Gastrocnemius medialis (tissue), 4 donors: ENCODE results near the gene LHX3. TPM values are rescaled to one million over a fixed set of nuclear protein-coding genes. Genes with fewer than 3 reads are reported as not detected.

Experiments
- ATAC-seq, 2 donors: fragments of 150-250 bp; one replicate each; pipeline ENCODE4 v1.9.1; 2016
- DNase-seq, 2 donors: peaks; one replicate each; pipeline ENCODE4 v3.0.0-alpha.2; 2019
- H3K27ac ChIP-seq, 4 donors: fragments of 200-600 bp; sonication (generic); 1 replicate in 1 of 4; 2 replicates in 3 of 4; pipeline ENCODE4 v1.5.1; 2016 to 2018; ENCODE audit warnings: mild to moderate bottlenecking in 2 of 4, moderate library complexity in 1 of 4
- H3K27me3 ChIP-seq, 3 donors: fragments of 200-600 bp; sonication (generic) in 2 of 3; 1 replicate in 1 of 3; 2 replicates in 2 of 3; pipeline versions ENCODE4 v1.5.1 to v1.6.0; 2016 to 2019; ENCODE audit warnings: mild to moderate bottlenecking in 1 of 3, moderate library complexity in 1 of 3
- H3K36me3 ChIP-seq, 2 donors: fragments of 200-600 bp; sonication (generic) in 1 of 2; one replicate each; pipeline ENCODE4 v1.5.1; 2017 to 2018
- H3K4me1 ChIP-seq, 2 donors: fragments of 200-600 bp; sonication (generic) in 1 of 2; one replicate each; pipeline ENCODE4 v1.5.1; 2016 to 2017; ENCODE audit warnings: mild to moderate bottlenecking in 2 of 2
- H3K4me3 ChIP-seq, 4 donors: fragments of 200-600 bp; sonication (generic) in 3 of 4; 1 replicate in 1 of 4; 2 replicates in 3 of 4; pipeline ENCODE4 v1.5.1; 2016 to 2019; ENCODE audit warnings: mild to moderate bottlenecking in 2 of 4
- H3K9me3 ChIP-seq, 3 donors: fragments of 200-600 bp; sonication (generic) in 2 of 3; 1 replicate in 1 of 3; 2 replicates in 2 of 3; pipeline ENCODE4 v1.5.1; 2016 to 2019
- POLR2A ChIP-seq, 2 donors: fragments of 450-650 bp; IDR thresholded peaks; one replicate each; pipeline ENCODE4 v1.6.1; 2017; ENCODE audit warnings: antibody characterized with exemption in 2 of 2, mild to moderate bottlenecking in 2 of 2, moderate library complexity in 2 of 2
- in situ Hi-C, 4 donors: fragments of 200-750 bp; cut with MboI; loops; one replicate each; pipeline versions ENCODE4 v1.15.0 to v1.8.0; 2017; ENCODE audit warnings: low sequenced_read_pairs in 4 of 4
- intact Hi-C: fragments of 100-400 bp; cut with DNase I; formaldehyde crosslinking; loops from one replicate; pipeline ENCODE4 v1.15.1; 2023; ENCODE audit warnings: low total_unique reads
- total RNA-seq, 4 donors: library from RNA; depleted of rRNA; stranded (reverse); fragments of >200 nt; gene quantifications; one replicate each; pipeline versions ENCODE4 v1.1.0 to v1.2.3, GENCODE V29; 2016
- TF ChIP-seq, protein P1 (sequence below), 5 experiments: fragments of 450-650 bp in 3 of 5; fragments of 200-600 bp in 2 of 5; sonication (generic) in 2 of 5; IDR thresholded peaks in 4 of 5; conservative IDR thresholded peaks in 1 of 5; 1 replicate in 4 of 5; 2 replicates in 1 of 5; pipeline ENCODE4 v1.5.1; 2016 to 2019; ENCODE audit warnings: antibody characterized with exemption in 5 of 5, mild to moderate bottlenecking in 3 of 5, moderate library complexity in 3 of 5

Gene LHX3
- total RNA-seq, 4 donors from 2014 or later = not detected

- intact Hi-C loops = loop anchor here (1.0 to 10.0 kb wide), 3 partner anchors 118 to 340 kb away; partner anchors contain the start of genes CAMSAP1, DNLZ and UBAC1
- peak overlapping the region in 1 of 4 donors; percentile 19 for H3K27ac ChIP-seq
- ATAC-seq (no peak), DNase-seq (no peak)
- no peak for TF ChIP-seq POLR2A (IDR thresholded peaks at IDR 0.05)
- H3K27me3 ChIP-seq = no peaks in the 10 kb centered on the region
- H3K4me1 ChIP-seq = peaks cover 20 to 25% of the 10 kb centered on the region in 2 donors
- H3K36me3 ChIP-seq = no peaks in the 10 kb centered on the region
- no peaks in the 10 kb centered on the region for H3K9me3 ChIP-seq
- in situ Hi-C loops = no loop called here
- H3K4me3 ChIP-seq = peak overlapping the region; percentile 67 to 99 (median 83)
Observed at GRCh38 chr9:136244969-136245218, 40.0 kb upstream of the LHX3 start.

DNA sequence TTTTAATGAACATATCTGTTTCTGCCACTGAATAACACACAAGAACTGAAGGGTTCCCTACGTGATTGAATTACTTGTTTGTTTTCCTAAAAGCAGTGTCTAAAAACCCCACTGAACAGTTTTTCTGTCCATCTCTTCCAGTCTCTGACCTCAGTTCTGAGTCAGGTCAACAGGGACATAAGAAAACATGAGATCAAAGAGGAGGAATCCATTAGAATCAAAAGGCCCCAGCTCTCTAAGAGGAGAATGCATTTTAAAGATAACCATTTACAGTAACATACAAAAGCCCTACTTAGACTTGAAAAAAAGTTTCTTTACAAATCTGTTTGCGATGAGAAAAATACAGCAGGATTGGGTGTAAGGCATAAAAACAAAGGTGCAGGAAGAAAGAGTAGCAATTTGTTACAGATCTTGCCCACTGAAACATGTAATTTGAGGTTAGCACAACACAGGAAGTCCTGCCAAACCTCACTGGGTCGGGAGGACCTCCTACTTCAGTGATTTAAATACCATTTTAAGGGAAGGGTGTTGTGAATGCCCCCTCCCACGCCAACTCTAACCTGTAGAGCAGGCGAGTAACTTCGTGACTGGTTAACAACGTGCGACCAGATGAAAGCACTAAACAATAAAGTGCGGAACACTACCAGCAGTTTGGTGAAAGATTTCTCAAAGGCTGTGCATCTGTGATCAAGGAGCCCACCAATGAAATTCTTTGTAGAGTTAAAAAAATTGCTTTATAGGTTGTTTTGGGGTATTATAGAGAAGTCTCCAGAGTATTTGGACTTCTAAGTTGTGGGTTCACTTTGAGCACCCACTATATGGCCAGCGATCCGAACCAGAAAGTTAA is 39.4 kb upstream of the LHX3 start:
- in situ Hi-C loops = no loop called here
- DNase-seq (no peak), ATAC-seq (no peak)
- Histone ChIP-seq H3K9me3 (no peaks in the 10 kb centered on the region), H3K4me3 (peak overlapping the region; percentile 67 to 99 (median 83)), H3K27ac (no peak overlapping the region), H3K27me3 (no peaks in the 10 kb centered on the region), H3K36me3 (no peaks in the 10 kb centered on the region), H3K4me1 (peaks cover 21 to 28% of the 10 kb centered on the region in 2 donors)
- TF ChIP-seq POLR2A (IDR thresholded peaks at IDR 0.05) = no peak
- TF ChIP-seq, protein P1, sequence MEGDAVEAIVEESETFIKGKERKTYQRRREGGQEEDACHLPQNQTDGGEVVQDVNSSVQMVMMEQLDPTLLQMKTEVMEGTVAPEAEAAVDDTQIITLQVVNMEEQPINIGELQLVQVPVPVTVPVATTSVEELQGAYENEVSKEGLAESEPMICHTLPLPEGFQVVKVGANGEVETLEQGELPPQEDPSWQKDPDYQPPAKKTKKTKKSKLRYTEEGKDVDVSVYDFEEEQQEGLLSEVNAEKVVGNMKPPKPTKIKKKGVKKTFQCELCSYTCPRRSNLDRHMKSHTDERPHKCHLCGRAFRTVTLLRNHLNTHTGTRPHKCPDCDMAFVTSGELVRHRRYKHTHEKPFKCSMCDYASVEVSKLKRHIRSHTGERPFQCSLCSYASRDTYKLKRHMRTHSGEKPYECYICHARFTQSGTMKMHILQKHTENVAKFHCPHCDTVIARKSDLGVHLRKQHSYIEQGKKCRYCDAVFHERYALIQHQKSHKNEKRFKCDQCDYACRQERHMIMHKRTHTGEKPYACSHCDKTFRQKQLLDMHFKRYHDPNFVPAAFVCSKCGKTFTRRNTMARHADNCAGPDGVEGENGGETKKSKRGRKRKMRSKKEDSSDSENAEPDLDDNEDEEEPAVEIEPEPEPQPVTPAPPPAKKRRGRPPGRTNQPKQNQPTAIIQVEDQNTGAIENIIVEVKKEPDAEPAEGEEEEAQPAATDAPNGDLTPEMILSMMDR (IDR thresholded peaks at IDR 0.05 in 4 of 5, conservative IDR thresholded peaks at IDR 0.05 in 1 of 5) = no peak
- intact Hi-C loops = loop anchor here (10.0 kb wide), 2 partner anchors 280 to 340 kb away; partner anchors contain the start of genes CAMSAP1 and UBAC1

- H3K27ac ChIP-seq = no peak overlapping the region
- no peaks in the 10 kb centered on the region for H3K9me3 ChIP-seq
- in situ Hi-C loops = no loop called here
- peaks cover 21 to 28% of the 10 kb centered on the region in 2 donors for H3K4me1 ChIP-seq
- intact Hi-C loops = loop anchor here (10.0 kb wide), 2 partner anchors 279 to 339 kb away; partner anchors contain the start of genes CAMSAP1 and UBAC1
- no peaks in the 10 kb centered on the region for H3K36me3 ChIP-seq
- TF ChIP-seq, protein P1 (IDR thresholded peaks at IDR 0.05 in 4 of 5, conservative IDR thresholded peaks at IDR 0.05 in 1 of 5) = no peak
- ATAC-seq (no peak), DNase-seq (no peak)
- no peaks in the 10 kb centered on the region for H3K27me3 ChIP-seq
- H3K4me3 ChIP-seq = no peak overlapping the region
Observed at GRCh38 chr9:136243631-136244030, 38.7 kb upstream of the LHX3 start.

DNA sequence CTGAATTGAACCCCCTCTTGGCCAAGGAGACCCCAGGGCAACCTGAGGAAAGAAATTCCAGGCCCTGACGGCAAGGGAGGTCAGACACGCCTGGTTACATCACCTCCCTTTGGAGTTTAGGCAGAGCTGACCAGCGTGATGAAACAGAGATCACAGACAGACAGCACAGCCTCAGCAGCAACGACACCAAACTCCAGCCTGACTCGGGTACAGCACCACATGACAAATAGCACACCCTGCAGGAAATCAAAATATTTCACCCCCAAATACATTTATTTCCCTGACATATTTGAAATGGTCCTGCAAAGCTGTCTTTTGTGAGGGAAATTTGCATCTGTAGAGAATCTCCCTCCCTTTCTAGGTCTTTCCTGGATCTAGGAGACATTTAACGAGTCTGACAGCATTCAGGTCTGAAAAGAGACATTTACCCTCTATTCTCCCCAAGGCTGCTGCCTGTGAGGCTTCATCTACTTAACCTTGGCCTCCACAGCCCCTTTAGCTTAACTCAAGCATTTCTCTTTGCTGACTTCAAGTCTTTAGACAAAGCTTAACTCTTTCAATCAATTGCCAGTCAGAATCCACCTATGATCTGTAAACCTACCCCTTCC is 38.1 kb upstream of the LHX3 start:
- H3K4me1 ChIP-seq = peaks cover 21 to 28% of the 10 kb centered on the region in 2 donors
- TF ChIP-seq, protein P1 (IDR thresholded peaks at IDR 0.05 in 4 of 5, conservative IDR thresholded peaks at IDR 0.05 in 1 of 5) = no peak
- TF ChIP-seq POLR2A (IDR thresholded peaks at IDR 0.05) = no peak
- DNase-seq (no peak), ATAC-seq (no peak)
- no peaks in the 10 kb centered on the region for H3K36me3 ChIP-seq
- H3K4me3 ChIP-seq = no peak overlapping the region
- in situ Hi-C loops = no loop called here
- no peak overlapping the region for H3K27ac ChIP-seq
- intact Hi-C loops = loop anchor here (10.0 kb wide), 2 partner anchors 278 to 338 kb away; partner anchors contain the start of genes CAMSAP1 and UBAC1
- H3K9me3 ChIP-seq = no peaks in the 10 kb centered on the region
- H3K27me3 ChIP-seq = no peaks in the 10 kb centered on the region

- intact Hi-C loops (loop anchor here (10.0 kb wide), 2 partner anchors 277 to 337 kb away; partner anchors contain the start of genes CAMSAP1 and UBAC1), in situ Hi-C loops (no loop called here)
- Histone ChIP-seq H3K9me3 (no peaks in the 10 kb centered on the region), H3K27ac (no peak overlapping the region), H3K36me3 (no peaks in the 10 kb centered on the region), H3K4me3 (no peak overlapping the region), H3K4me1 (peaks cover 21 to 28% of the 10 kb centered on the region in 2 donors), H3K27me3 (no peaks in the 10 kb centered on the region)
- TF ChIP-seq POLR2A (IDR thresholded peaks at IDR 0.05) = no peak
- TF ChIP-seq, protein P1 (IDR thresholded peaks at IDR 0.05 in 4 of 5, conservative IDR thresholded peaks at IDR 0.05 in 1 of 5) = no peak
- no peak for ATAC-seq
- DNase-seq = no peak
Observed at GRCh38 chr9:136242248-136242647, 37.3 kb upstream of the LHX3 start.
